ENCODE results near the gene HBG1. TPM values are rescaled to one million over a fixed set of nuclear protein-coding genes. Genes with fewer than 3 reads are reported as not detected.

The HBG1 gene
- total and polyA plus RNA-seq, 2 of the 8 experiments (the other 6 are each of a cell fraction or from before 2014, with no cell fraction given): 0.26 TPM; not detected in 1

GRCh38 chr11:5286351-5286750, 36.7 kb upstream of the HBG1 start (continued):
- no peak for TF ChIP-seq CHD7 (IDR thresholded peaks at IDR 0.05; ENCODE audit: insufficient replicate concordance, low read length)
- TF ChIP-seq ATF2 (IDR thresholded peaks at IDR 0.05; ENCODE audit: low read length): no peak
- no peak for TF ChIP-seq NANOG (IDR thresholded peaks at IDR 0.05; ENCODE audit: insufficient read depth, low read depth, low read length, poor library complexity, severe bottlenecking)
- no peak for TF ChIP-seq TEAD4 (IDR thresholded peaks at IDR 0.05; ENCODE audit: low read depth, low read length)
- no peak for TF ChIP-seq PHF8 (conservative IDR thresholded peaks at IDR 0.05; ENCODE audit: low read depth, low read length)
- TF ChIP-seq CHD2 (IDR thresholded peaks at IDR 0.05; ENCODE audit: low read length): no peak
- no peak for TF ChIP-seq RBBP5 (IDR thresholded peaks at IDR 0.05; ENCODE audit: borderline replicate concordance, low read depth, low read length)
- no peak for TF ChIP-seq CHD1 (IDR thresholded peaks at IDR 0.05; ENCODE audit: low read depth, low read length)

Measured in H1 (cell line).